Kidney (tissue), 14 donors: ENCODE data around the gene TXNDC12. TPM values are rescaled to one million over a fixed set of nuclear protein-coding genes. Genes with fewer than 3 reads are reported as not detected.
"Not testable (repeated sequence)": the region's sequence is repeated elsewhere in the genome, so short reads cannot be mapped to it uniquely, and the experiment has no call there.

Experiments used
- DNase-seq, 5 donors: peaks; one replicate each; pipeline ENCODE4 v3.0.0-alpha.2; 2013 to 2020
- FAIRE-seq: peaks from 2 replicates; lab custom pipeline; 2012; peaks lifted over from hg19 to GRCh38; lab: Jason Lieb, UNC
- H3K27ac ChIP-seq, 2 donors: one replicate each; pipeline ENCODE4 v1.7.0; 2013; ENCODE audit warnings: low read depth in 2 of 2, low read length in 2 of 2, inconsistent platforms in 1 of 2
- H3K27me3 ChIP-seq: one replicate; pipeline ENCODE4 v1.7.1; 2013; ENCODE audit warnings: low read length, inconsistent platforms; ENCODE audit not compliant: control insufficient read depth, insufficient read depth
- H3K36me3 ChIP-seq, 3 donors: one replicate each; pipeline versions ENCODE4 v1.7.0 to v1.7.1; 2013; ENCODE audit warnings: low read length in 3 of 3, control low read depth in 1 of 3, inconsistent platforms in 1 of 3; ENCODE audit not compliant: insufficient read depth in 3 of 3, control insufficient read depth in 2 of 3
- H3K4me1 ChIP-seq, 3 donors: one replicate each; pipeline versions ENCODE4 v1.7.0 to v1.7.1; 2013; ENCODE audit warnings: low read length in 3 of 3, inconsistent platforms in 1 of 3, low read depth in 1 of 3; ENCODE audit not compliant: control insufficient read depth in 2 of 3, insufficient read depth in 2 of 3
- H3K4me3 ChIP-seq, 3 donors: one replicate each; pipeline versions ENCODE4 v1.7.0 to v1.8.1; 2013; ENCODE audit warnings: low read length in 3 of 3, control low read depth in 1 of 3, inconsistent platforms in 1 of 3
- H3K9ac ChIP-seq, 3 donors: one replicate each; pipeline versions ENCODE4 v1.7.0 to v1.7.1; 2013; ENCODE audit warnings: low read length in 3 of 3, control low read depth in 1 of 3, inconsistent platforms in 1 of 3
- H3K9me3 ChIP-seq, 3 donors: one replicate each; pipeline versions ENCODE4 v1.7.0 to v1.7.1; 2013; ENCODE audit warnings: low read length in 3 of 3, control low read depth in 1 of 3, inconsistent platforms in 1 of 3; ENCODE audit not compliant: control insufficient read depth in 2 of 3, insufficient read depth in 1 of 3
- intact Hi-C: fragments of 100-400 bp; cut with DNase I; formaldehyde crosslinking; loops from one replicate; pipeline ENCODE4 v1.11.1; 2022
- polyA plus RNA-seq: library from polyadenylated mRNA; stranded (reverse); fragments of 350-450 nt; fragmentation: Illumina TruSeq; extraction: RNeasy Lipid Tissue Mini Kit (QIAGEN cat#74804); gene quantifications from one replicate; pipeline ENCODE4 v1.2.3, GENCODE V29; 2014; ENCODE audit warnings: low read depth, low replicate concordance; ENCODE audit not compliant: insufficient read depth
- total RNA-seq: library from RNA; stranded (reverse); fragmentation: NEBNext Ultra II Directional; extraction: Animal tissue kit (Norgen Biotek cat#: 25700); gene quantifications from one replicate; pipeline ENCODE4 v1.2.1, GENCODE V29; 2021
- TF ChIP-seq, protein P1 (sequence below): IDR thresholded peaks from 3 replicates; pipeline ENCODE4 v1.5.1; 2012; ENCODE audit warnings: mild to moderate bottlenecking, moderate library complexity, borderline replicate concordance; ENCODE audit not compliant: insufficient read depth; ENCODE audit errors: extremely low read depth
- donor health status: control.
- donor health status: control.
- donor health status: control.
- donor health status: control.
- donor health status: control.
- donor health status: DM: yes; HTN: yes; CAD: no.
- donor health status: Normal renal cell carcinoma (clear cell type).

Gene TXNDC12
- total and polyA plus RNA-seq, 2 donors from 2014 or later: 40.5 to 46.0 TPM

DNA sequence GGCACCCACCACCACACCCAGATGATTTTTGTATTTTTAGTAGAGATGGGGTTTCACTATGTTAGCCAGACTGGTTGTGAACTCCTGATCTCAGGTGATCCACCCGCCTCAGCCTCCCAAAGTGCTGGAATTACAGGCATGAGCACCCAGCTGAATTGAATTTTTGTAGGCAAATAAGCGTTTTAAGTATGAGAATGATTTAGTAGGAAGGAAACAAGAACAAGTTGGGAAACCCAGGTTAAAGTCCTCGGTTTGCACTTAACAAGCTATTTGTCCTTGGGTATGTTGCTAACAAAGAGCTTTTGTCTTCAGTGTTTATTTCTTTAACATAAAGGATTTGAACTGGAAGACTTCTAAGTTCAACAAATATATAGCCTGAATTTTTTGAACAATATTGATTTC lies 25.0 kb upstream of the TXNDC12 start:
- H3K9ac ChIP-seq: no peak overlapping the region
- peaks cover 0 to 7% (median 4%) of the 10 kb centered on the region in 3 donors for H3K36me3 ChIP-seq

DNA sequence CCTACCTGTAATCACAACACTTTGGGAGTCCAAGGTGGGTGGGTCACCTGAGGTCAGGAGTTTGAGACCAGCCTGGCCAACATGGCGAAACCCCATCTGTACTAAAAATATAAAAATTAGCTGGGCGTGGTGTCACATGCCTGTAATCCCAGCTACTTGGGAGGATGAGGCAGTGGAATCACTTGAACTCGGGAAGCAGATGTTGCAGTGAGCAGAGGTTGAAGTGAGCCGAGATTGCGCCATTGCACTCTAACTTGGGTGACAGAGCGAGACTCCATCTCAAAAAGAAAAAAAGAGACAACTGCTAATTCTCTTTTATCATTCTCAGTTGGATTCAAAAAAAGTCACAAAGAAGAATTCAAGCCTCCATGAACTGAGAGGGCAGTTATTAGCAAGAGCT lies 22.3 kb upstream of the TXNDC12 start:
- intact Hi-C loops, H3K27me3 ChIP-seq, H3K9ac ChIP-seq, DNase-seq, H3K9me3 ChIP-seq, H3K27ac ChIP-seq, H3K4me3 ChIP-seq, H3K4me1 ChIP-seq, FAIRE-seq, H3K36me3 ChIP-seq: not testable (repeated sequence)

More for the DNA sequence above, 25.0 kb upstream of the TXNDC12 start:
- DNase-seq (no peak), FAIRE-seq (no peak)
- H3K4me3 ChIP-seq: no peak overlapping the region
- H3K4me1 ChIP-seq: no peaks in the 10 kb centered on the region
- no peak overlapping the region for H3K27ac ChIP-seq
- intact Hi-C loops: no loop called here
- H3K27me3 ChIP-seq: no peaks in the 10 kb centered on the region
- H3K9me3 ChIP-seq: no peaks in the 10 kb centered on the region
- TF ChIP-seq, protein P1, sequence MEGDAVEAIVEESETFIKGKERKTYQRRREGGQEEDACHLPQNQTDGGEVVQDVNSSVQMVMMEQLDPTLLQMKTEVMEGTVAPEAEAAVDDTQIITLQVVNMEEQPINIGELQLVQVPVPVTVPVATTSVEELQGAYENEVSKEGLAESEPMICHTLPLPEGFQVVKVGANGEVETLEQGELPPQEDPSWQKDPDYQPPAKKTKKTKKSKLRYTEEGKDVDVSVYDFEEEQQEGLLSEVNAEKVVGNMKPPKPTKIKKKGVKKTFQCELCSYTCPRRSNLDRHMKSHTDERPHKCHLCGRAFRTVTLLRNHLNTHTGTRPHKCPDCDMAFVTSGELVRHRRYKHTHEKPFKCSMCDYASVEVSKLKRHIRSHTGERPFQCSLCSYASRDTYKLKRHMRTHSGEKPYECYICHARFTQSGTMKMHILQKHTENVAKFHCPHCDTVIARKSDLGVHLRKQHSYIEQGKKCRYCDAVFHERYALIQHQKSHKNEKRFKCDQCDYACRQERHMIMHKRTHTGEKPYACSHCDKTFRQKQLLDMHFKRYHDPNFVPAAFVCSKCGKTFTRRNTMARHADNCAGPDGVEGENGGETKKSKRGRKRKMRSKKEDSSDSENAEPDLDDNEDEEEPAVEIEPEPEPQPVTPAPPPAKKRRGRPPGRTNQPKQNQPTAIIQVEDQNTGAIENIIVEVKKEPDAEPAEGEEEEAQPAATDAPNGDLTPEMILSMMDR: no peak

DNA sequence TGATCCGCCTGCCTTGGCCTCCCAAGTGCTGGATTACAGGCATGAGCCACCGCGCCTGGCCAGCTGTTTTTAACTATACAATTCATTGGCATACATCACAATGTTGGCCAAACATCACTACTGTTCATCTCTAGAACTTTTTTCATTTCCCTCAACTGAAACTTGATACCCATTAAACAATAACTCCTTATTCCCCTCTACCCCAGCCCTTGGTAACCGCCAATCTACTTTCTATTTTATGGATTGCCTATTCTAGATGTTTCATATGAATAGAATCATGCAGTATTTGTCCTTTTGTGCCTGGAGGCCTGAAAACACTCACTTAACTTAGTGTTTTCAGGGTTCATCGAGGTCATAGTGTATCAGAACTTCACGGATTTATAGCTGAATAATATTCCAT lies 17.3 kb upstream of the TXNDC12 start:
- no peak overlapping the region for H3K9ac ChIP-seq
- H3K27ac ChIP-seq: no peak overlapping the region
- H3K9me3 ChIP-seq: no peaks in the 10 kb centered on the region
- no peak overlapping the region for H3K4me3 ChIP-seq
- DNase-seq: no peak
- no peaks in the 10 kb centered on the region for H3K27me3 ChIP-seq
- TF ChIP-seq, protein P1: no peak
- no peak for FAIRE-seq
- H3K4me1 ChIP-seq: no peaks in the 10 kb centered on the region
- intact Hi-C loops: no loop called here
- peaks cover 0 to 5% (median 0%) of the 10 kb centered on the region in 3 donors for H3K36me3 ChIP-seq

DNA sequence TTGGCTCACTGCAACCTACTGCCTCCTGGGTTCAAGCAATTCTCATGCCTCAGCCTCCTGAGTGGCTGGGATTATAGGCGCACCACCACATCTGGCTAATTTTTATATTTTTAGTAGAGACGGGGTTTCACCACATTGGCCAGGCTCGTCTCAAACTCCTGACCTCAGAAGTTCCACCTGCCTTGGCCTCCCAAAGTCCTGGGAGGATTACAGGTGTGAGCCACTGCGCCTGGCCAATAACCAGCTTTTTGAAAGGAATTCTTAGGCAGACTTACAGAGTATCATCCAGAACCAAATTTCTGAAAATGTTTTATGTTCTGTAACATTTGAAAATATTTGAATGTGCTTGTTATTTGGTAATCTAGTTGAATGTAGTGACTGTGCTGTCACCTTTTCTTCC lies 15.7 kb upstream of the TXNDC12 start:
- H3K9me3 ChIP-seq: no peaks in the 10 kb centered on the region
- peaks cover 0 to 8% (median 5%) of the 10 kb centered on the region in 3 donors for H3K36me3 ChIP-seq
- TF ChIP-seq, protein P1: no peak
- H3K4me3 ChIP-seq: no peak overlapping the region
- no peak for DNase-seq
- no peaks in the 10 kb centered on the region for H3K27me3 ChIP-seq
- intact Hi-C loops: no loop called here
- no peaks in the 10 kb centered on the region for H3K4me1 ChIP-seq
- FAIRE-seq: no peak
- no peak overlapping the region for H3K9ac ChIP-seq
- H3K27ac ChIP-seq: no peak overlapping the region
